ENCODE results near the gene CXCR6.

The CXCR6 gene

GRCh38 chr3:45953536-45953935 lies 10.3 kb downstream of the CXCR6 start:
- no peak for DNase-seq (ENCODE audit: extremely low spot score)
- no peak for TF ChIP-seq CTCF (IDR thresholded peaks at IDR 0.05; ENCODE audit: control extremely low read depth, extremely low read depth, low read depth, missing control alignments)
- ChIA-PET CTCF (interaction anchor here (1.0 to 2.0 kb wide), 10 partner anchors 9 to 131 kb away, joined by 3 to 11 read pairs (median 4); no protein-coding TSS in a partner anchor), POLR2A (no interaction called here)

DNA sequence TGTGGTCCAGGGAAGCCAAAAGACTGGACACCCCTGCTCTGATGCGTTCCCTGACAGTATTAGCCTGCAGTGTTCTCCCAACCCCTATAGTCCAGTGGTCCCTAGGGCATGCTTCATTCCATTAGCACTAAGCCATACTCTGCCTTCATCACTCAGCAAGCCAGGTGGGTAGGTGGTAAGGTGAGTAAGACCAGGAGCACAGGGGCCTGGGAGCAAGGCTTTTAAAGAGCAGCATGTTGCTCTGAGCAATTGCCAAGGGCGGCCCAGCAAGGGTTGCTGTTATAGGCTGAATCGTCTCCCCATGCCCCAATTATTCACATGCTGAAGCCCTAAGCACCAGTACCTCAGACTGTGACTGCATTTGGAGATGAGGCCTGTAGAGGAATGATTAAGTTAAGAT lies 11.0 kb downstream of the CXCR6 start:
- ChIA-PET POLR2A (interaction anchor here (0.6 kb wide), 1 partner anchor 39 kb away, joined by 3 read pairs; no protein-coding TSS in a partner anchor), CTCF (interaction anchor here (1.0 to 2.0 kb wide), 6 partner anchors 8 to 130 kb away, joined by 3 to 11 read pairs (median 6); no protein-coding TSS in a partner anchor)
- TF ChIP-seq CTCF (IDR thresholded peaks at IDR 0.05; ENCODE audit: control extremely low read depth, extremely low read depth, low read depth, missing control alignments) = no peak

GRCh38 chr3:45955017-45955647 lies 11.9 kb downstream of the CXCR6 start:
- POLR2A ChIA-PET = no interaction called here
- CTCF ChIA-PET = no interaction called here
- TF ChIP-seq CTCF (IDR thresholded peaks at IDR 0.05; ENCODE audit: control extremely low read depth, extremely low read depth, low read depth, missing control alignments) = no peak
- DNase-seq (ENCODE audit: extremely low spot score) = no peak

More for the DNA sequence above, 11.0 kb downstream of the CXCR6 start:
- no peak for DNase-seq (ENCODE audit: extremely low spot score)

GRCh38 chr3:45955706-45956105 lies 12.4 kb downstream of the CXCR6 start:
- TF ChIP-seq CTCF (IDR thresholded peaks at IDR 0.05; ENCODE audit: control extremely low read depth, extremely low read depth, low read depth, missing control alignments) = no peak
- DNase-seq (ENCODE audit: extremely low spot score) = no peak
- ChIA-PET CTCF (interaction anchor here (4.9 to 11.6 kb wide), 2 partner anchors 16 to 122 kb away, joined by 33 to 71 read pairs; no protein-coding TSS in a partner anchor), POLR2A (no interaction called here)

- ChIA-PET CTCF (interaction anchor here (0.9 to 11.6 kb wide), 5 partner anchors 10 to 120 kb away, joined by 3 to 71 read pairs (median 13); no protein-coding TSS in a partner anchor), POLR2A (interaction anchor here (1.3 kb wide), 1 partner anchor 140 kb away, joined by 3 read pairs; no protein-coding TSS in a partner anchor)
- TF ChIP-seq CTCF (IDR thresholded peaks at IDR 0.05; ENCODE audit: control extremely low read depth, extremely low read depth, low read depth, missing control alignments) = no peak
These were observed 14.3 kb downstream of the CXCR6 start for GRCh38 chr3:45957586-45957985.

DNA sequence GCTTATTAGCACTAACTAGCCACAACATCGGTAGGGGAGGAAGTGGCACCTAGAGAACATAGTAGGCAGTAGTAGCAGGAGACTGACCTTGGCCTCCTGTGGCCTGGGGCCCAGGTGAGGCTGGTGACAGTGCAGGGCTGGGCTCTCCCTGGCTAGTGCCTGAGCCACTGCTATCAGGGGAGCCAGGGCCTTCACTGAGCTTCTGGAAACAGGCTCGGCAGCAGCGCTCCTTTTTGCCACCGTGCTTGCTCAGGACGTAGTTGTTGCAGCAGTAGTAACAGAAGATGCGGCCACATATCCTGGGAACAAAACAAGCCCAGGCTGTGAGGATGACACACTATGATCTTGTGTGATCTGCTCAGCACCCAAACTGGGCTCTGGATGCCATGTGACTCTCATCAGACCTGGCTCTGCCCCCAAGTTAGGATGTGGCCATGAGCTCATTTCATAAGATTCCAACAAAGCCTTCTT lies 15.1 kb downstream of the CXCR6 start:
- ChIA-PET CTCF (interaction anchor here (0.8 to 11.6 kb wide), 7 partner anchors 10 to 120 kb away, joined by 3 to 71 read pairs (median 12); no protein-coding TSS in a partner anchor), POLR2A (interaction anchor here (1.3 kb wide), 1 partner anchor 139 kb away, joined by 3 read pairs; no protein-coding TSS in a partner anchor)
- DNase-seq (ENCODE audit: extremely low spot score) = no peak
- TF ChIP-seq CTCF (IDR thresholded peaks at IDR 0.05; ENCODE audit: control extremely low read depth, extremely low read depth, low read depth, missing control alignments) = no peak

More at GRCh38 chr3:45957586-45957985, 14.3 kb downstream of the CXCR6 start:
- no peak for DNase-seq (ENCODE audit: extremely low spot score)
